ENCODE results near the gene PPME1.

DNA sequence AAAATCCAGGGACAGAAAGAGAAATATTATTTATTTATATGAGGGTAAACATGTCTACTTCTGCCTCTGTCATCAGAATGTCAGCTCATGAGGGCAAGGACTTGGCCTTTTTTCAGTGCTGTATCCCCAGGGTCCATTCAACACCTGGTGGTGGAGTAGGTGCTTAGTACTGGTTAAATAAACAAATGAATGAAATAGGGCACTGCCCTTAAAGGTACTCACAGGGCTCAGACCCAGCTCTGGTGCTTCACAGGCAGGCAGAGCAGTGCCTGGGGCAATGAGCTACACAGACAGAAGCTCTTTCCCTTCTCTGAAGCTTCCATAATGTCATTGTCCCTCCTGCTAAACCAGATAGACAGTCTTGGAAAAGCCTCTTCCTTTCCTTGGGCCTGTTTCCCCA lies 109.4 kb downstream of the PPME1 start:
- TF ChIP-seq POLR2AphosphoS5 (IDR thresholded peaks at IDR 0.05; ENCODE audit: insufficient read depth in 1 of 2, low read depth in 1 of 2) (no peak), POLR2A (IDR thresholded peaks at IDR 0.05) (no peak)
- TF ChIP-seq, protein P1, sequence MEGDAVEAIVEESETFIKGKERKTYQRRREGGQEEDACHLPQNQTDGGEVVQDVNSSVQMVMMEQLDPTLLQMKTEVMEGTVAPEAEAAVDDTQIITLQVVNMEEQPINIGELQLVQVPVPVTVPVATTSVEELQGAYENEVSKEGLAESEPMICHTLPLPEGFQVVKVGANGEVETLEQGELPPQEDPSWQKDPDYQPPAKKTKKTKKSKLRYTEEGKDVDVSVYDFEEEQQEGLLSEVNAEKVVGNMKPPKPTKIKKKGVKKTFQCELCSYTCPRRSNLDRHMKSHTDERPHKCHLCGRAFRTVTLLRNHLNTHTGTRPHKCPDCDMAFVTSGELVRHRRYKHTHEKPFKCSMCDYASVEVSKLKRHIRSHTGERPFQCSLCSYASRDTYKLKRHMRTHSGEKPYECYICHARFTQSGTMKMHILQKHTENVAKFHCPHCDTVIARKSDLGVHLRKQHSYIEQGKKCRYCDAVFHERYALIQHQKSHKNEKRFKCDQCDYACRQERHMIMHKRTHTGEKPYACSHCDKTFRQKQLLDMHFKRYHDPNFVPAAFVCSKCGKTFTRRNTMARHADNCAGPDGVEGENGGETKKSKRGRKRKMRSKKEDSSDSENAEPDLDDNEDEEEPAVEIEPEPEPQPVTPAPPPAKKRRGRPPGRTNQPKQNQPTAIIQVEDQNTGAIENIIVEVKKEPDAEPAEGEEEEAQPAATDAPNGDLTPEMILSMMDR (IDR thresholded peaks at IDR 0.05), result no peak

Measured in vagina (tissue), 2 donors.